ENCODE data around the gene ARF3.
A peak's percentile ranks its signal among the peaks of the same experiment; 100 is the strongest.

The ARF3 gene

DNA sequence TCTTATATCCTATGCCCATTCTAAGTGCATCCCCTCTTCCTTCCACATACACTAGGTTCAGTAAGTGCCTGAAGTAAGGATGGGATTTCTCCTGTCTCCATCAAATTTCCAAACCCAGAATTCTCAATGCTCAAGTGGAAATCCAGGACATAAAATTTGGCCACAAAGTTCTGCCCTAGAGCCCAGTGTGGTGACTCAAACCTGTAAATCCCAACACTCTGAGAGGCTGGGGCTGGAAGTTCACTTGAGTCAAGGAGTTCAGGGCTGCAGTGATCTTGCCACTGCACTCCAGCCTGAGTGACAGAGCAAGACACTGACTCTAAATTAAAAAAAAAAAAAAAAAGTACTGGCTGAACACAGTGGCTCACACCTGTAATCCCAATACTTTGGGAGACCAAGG, 4.5 kb upstream of the ARF3 start:
- FAIRE-seq = no peak

DNA sequence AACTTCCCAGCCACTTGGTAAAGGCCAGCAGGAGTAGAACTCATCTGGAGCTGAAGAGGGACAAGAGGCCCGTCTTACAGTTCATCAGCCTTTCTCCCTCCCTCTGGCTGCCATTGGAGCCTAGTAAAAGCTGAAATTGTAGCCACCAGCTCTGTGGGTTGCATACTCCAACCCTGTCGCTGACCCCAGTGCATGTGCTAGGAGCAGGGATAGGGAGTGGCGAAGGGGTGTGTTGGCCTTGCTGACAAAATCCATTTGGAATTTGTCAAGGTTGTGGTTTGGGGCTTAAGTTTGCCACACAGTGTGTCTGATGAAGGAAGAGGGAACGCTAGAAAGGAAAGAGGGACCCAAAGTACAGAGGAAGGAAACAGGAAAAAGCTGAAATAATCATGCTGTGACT, 4.0 kb upstream of the ARF3 start:
- FAIRE-seq = no peak

GRCh38 chr12:48960834-48961233, 3.5 kb upstream of the ARF3 start:
- FAIRE-seq = no peak

GRCh38 chr12:48958049-48958388, 732 bp upstream of the ARF3 start:
- FAIRE-seq = no peak

DNA sequence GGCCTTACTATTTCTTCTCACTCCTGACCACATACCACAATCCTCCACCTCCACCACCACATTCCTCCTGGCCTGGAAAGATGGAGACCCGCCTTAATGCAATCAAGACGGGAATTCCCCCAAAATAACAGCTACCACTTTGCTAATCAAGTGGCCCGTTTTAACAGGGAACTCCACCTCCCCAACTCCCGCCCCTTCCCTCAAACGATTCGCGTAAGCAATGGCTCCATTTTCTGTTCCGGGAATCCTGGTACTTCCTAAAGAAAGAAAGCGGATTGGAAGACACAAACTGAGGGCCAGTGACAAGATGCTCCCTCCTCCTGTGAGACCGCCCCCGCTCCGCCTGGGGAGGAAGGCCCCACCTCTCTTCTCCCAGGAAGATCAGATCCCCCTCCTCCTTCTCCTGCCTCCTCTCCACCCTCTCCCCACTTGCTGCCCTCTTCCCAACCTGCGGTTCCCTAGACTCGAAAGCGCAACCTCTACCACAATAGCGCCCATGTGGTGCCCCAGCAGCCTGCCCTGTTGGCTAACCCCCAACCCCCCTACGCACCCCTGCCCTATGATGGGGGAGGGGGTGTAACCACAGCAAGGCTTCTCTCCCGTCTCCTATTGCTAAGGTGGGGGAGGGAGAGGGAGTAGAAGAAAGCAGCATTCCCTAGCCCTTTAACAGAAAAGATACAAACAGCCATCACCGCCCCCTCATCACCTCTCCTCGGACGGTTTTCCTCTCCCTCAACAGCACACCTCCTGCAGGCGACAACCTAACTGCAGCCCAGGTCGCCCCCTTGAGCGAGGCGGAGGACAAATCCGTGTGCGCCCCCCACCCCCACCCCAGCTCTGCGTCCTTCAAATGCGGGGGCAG, 777 bp downstream of the ARF3 start:
- peak; percentile 96 for FAIRE-seq

DNA sequence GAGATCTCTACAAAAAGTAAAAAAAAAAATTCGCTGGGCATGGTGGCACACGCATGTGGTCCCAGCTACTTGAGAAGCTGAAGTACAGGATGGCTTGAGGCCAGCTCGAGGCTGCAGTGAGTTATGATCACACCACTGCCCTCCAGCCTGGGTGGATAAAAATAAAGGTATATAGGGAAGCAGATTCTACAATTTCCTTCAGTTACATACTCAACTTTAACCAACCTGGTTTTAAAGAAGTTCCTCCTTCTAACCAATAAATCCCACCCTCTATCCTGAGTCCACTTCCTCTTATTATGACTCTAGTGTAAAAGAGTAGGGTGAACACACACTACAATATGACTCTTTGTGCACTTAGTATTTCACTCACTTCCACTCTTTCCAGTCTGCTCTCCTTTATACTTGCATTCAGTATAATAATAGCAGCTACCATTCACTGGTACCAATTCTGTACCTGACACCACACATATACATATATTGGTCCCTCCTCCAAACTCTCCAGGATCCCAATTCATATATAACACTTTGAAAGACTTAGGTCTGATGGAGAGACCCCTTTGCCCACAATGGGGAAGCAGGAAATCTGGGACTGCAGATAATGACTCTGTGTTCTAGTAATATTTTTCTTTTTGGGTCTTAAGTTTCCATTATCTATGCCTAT, 2.3 kb downstream of the ARF3 start:
- FAIRE-seq = no peak

DNA sequence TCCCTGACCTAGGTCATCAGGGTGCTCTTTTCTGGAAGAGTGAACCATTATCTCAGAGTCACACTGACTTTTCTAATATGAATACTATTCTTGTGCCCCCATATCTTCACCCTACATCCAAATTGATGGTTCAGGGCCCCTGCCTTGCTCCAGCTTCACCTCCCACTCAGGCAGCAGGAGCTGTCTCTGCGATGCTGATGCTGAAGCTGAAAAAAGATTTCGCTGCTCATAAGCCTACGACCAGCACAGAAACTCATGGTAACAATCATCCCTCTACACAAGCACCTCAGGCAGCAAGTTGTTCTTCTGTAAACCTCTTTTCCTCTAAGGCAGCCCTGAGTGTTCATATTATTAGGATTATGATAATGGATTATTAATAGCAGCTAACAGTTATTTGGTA, 3.2 kb downstream of the ARF3 start:
- no peak for FAIRE-seq

- no peak for FAIRE-seq
Observed at GRCh38 chr12:48952691-48953090, 4.6 kb downstream of the ARF3 start.

GRCh38 chr12:48947727-48948126, 9.6 kb downstream of the ARF3 start:
- FAIRE-seq = no peak

- FAIRE-seq = no peak
Observed at GRCh38 chr12:48946943-48947342, 10.3 kb downstream of the ARF3 start.

DNA sequence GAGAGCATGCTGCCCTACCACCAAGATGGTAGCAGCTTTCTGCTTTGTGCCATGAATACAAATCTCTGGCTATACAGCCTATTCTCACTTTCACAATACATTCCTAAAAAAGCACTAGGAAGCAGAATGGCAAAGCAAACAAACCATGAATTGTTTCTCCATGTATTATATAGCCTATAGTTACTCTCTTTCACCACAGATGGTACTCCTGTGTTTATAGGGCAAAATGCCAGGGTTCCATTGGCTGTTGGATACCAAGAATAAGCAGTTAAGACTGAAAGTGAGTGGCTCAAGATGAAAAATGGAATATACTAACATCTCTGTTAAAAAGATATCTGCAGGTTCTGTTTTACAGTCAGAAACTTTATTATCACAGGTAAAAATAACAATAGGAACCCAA, 11.1 kb downstream of the ARF3 start:
- FAIRE-seq = no peak

GRCh38 chr12:48943221-48943620, 14.1 kb downstream of the ARF3 start:
- FAIRE-seq = no peak

DNA sequence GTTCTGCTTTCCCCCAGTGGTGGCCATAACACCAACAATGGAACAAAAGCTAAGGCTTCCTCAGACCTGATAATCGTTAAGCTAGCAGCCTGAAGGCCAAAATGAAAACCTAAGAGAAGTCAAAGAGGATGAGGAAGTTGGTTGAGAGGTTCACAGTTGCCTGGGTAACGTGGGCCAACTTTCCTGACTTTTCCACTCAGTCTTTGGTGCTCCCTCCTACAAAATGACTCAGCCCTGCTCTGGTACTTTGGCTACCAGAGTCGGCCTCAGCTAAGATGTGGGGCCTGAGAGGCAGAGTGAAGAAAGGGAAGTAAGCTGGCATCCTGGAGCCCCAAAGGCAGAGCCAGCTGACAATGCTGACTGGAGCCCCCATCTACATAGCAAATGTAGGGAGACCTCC, 17.1 kb downstream of the ARF3 start:
- no peak for FAIRE-seq

DNA sequence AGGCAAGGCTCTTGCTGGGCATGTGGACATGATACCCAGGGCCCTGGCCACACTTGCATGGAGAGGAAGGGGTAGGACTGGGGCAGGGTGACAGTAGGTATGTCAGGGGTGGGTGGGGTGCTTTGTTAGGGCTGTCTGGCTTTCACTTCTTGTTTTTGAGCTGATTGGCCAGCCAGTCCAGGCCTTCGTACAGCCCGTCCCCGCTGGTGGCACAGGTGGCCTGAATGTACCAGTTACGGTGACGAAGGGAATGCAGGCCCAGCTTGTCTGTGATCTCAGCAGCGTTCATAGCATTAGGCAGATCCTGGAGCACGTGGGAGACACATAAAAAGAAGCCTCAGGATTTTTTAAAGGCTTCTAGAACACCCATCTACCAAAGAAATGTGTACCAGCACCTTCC, 18.5 kb downstream of the ARF3 start:
- FAIRE-seq = no peak

- FAIRE-seq = no peak
Observed at GRCh38 chr12:48937170-48937569, 20.1 kb downstream of the ARF3 start.

DNA sequence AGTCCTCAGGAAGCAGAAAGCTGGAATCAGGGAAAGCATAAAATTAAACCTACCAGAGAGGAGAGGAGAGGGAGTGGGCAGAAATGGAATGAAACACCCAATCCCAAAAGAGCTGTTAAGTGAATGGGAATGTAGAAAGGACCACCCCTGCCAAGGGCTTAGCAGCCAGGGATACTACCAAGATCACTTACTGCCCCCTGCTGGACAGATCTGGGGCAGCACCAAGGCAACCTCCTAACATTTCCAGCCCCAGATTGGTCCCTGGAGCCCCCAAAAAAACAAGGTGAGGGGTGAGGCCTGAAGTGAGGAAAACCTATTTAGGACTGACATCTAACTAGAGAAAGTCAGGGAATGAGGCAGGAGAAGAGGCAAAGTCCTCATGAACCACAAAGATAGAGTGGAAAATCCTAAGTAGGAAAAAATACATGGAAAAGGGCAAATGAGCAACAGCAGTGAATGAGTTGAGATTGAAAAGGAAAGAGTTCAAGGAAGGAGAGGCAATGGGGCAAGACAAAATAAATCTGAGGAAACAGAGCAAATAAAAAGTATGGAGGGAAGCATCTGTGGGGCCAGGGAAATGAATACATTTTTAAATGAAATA, 20.8 kb downstream of the ARF3 start:
- FAIRE-seq = peak; percentile 57

- FAIRE-seq = no peak
Observed at GRCh38 chr12:48934312-48934706, 23.0 kb downstream of the ARF3 start.

DNA sequence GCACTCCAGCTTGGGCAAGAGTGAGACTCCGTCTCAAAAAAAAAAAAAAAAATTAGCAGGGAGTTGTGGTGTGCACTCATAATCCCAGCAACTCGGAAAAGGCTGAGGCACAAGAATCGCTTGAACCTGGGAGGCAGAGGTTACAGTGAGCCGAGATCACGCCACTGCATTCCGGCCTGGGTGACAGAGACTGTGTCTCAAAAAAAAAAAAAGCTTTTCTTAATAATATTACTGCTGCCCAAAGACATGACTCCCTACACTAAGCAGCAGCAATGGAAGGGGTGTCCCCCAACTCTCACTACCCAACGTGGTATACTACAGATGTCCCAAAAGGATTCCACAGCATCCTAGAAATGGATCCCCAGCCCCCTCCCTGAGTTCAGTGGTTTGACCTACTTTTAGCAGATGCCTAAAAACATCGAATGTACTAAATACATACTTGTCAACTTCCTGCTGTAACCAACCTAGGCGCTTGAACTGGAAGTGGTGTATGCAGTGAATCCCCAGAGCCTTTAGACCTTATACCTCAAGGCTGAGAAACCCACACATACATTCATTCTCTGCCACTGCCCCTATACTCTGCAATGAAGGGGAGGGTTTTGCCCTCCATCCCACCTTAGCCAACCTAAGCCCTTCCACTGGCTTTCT, 23.5 kb downstream of the ARF3 start:
- no peak for FAIRE-seq

- FAIRE-seq = no peak
Observed at GRCh38 chr12:48932878-48933277, 24.4 kb downstream of the ARF3 start.

DNA sequence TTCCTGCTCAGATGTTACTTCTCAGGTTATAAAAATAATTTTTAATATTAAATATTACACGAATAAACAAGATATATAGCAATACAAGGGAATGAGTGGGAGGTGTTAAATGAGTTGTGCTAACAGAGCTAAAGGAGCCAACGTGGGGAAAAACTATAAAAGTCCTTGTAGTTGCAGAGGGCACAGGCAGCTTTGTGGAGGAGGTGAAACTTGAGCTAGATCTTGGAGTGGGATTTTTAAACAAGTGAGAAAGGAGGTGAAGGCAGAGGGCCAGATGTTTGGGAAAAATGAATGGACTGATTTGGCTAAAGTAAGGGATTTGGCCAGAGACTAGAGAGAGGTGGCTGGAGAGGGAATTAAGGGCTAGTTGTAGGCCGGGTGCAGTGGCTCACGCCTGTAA, 26.8 kb downstream of the ARF3 start:
- no peak for FAIRE-seq

- FAIRE-seq = no peak
Observed at GRCh38 chr12:48929551-48929950, 27.7 kb downstream of the ARF3 start.

DNA sequence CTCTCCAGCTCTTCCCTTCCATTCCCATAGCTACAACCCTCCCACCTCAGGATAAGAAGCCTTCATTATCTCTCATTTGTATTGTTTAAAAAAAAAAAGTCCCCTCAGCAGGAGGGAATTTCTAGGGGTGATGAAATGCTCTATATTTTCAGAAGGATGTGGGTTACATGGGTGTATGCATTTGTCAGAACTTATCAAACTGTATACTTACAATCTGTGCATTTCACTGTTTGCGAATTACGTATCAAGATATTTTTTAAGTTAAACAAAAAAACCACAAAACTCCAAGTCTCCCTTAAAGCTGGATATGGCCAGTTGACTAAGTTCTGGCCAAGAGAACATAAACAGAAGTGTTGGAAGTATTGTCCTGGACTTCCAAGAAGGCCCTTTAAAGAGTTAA, 30.0 kb downstream of the ARF3 start:
- no peak for FAIRE-seq

- FAIRE-seq = no peak
Observed at GRCh38 chr12:48925304-48926011, 31.8 kb downstream of the ARF3 start, which contains the start of gene FKBP11. FKBP11 (minus strand) TSS chr12:48925492; CDS start chr12:48925428, 64 bp downstream.
